Gastroesophageal sphincter (tissue), 3 donors: ENCODE data around the gene LDAH.

Source experiments
- CTCF ChIP-seq, 4 experiments: fragments of 200-600 bp in 2 of 4; fragments of 450-650 bp in 2 of 4; sonication (generic) in 1 of 4; IDR thresholded peaks; one replicate each; pipeline ENCODE4 v1.5.1; 2017 to 2019; ENCODE audit warnings: antibody characterized with exemption in 4 of 4, mild to moderate bottlenecking in 2 of 4, moderate library complexity in 2 of 4
- POLR2A ChIP-seq, 2 donors: fragments of 450-650 bp; IDR thresholded peaks; one replicate each; pipeline ENCODE4 v1.6.1; 2017; ENCODE audit warnings: antibody characterized with exemption in 2 of 2, mild to moderate bottlenecking in 2 of 2, moderate library complexity in 1 of 2

- TF ChIP-seq CTCF (IDR thresholded peaks at IDR 0.05) (no peak), POLR2A (IDR thresholded peaks at IDR 0.05) (no peak)
Observed at GRCh38 chr2:20689428-20690264, 133.3 kb downstream of the LDAH start.
